Tibial nerve (tissue), 4 donors: ENCODE results near the gene TDP1.

Experiments used
- CTCF ChIP-seq, 5 experiments: fragments of 200-600 bp in 3 of 5; fragments of 450-650 bp in 2 of 5; sonication (generic) in 3 of 5; IDR thresholded peaks; one replicate each; pipeline ENCODE4 v1.5.1; 2016 to 2019; ENCODE audit warnings: antibody characterized with exemption in 5 of 5, mild to moderate bottlenecking in 3 of 5, moderate library complexity in 2 of 5
- EP300 ChIP-seq, 2 donors: sonication (generic); formaldehyde crosslinking; IDR thresholded peaks; one replicate each; pipeline ENCODE4 v1.6.1; 2017; ENCODE audit warnings: antibody characterized with exemption in 2 of 2, mild to moderate bottlenecking in 1 of 2
- POLR2A ChIP-seq, 2 donors: fragments of 450-650 bp; IDR thresholded peaks; one replicate each; pipeline ENCODE4 v1.6.1; 2017; ENCODE audit warnings: antibody characterized with exemption in 2 of 2, mild to moderate bottlenecking in 2 of 2, moderate library complexity in 2 of 2

- no peak for TF ChIP-seq CTCF (IDR thresholded peaks at IDR 0.05)
- TF ChIP-seq POLR2A (IDR thresholded peaks at IDR 0.05), result no peak
- no peak for TF ChIP-seq EP300 (IDR thresholded peaks at IDR 0.05)
Observed at GRCh38 chr14:89952576-89952975, 3.2 kb upstream of the TDP1 start.
